ENCODE measurements around the gene SPAG16. TPM values are rescaled to one million over a fixed set of nuclear protein-coding genes. Genes with fewer than 3 reads are reported as not detected.
"Not testable (repeated sequence)": the region's sequence is repeated elsewhere in the genome, so short reads cannot be mapped to it uniquely, and the experiment has no call there.

Gene SPAG16
- total RNA-seq, 2 experiments from 2014 or later = 11.1 to 12.5 TPM

- ChIA-PET POLR2A (no interaction called here), CTCF (no interaction called here)
- H3K27ac Mint-ChIP-seq = no peak overlapping the region
Observed at GRCh38 chr2:213923543-213923942, 639.3 kb downstream of the SPAG16 start.

GRCh38 chr2:213934560-213934959 is 650.3 kb downstream of the SPAG16 start:
- H3K36me3 Mint-ChIP-seq (ENCODE audit: low read depth) = no peaks in the 10 kb centered on the region
- ATAC-seq (peak; percentile 57), DNase-seq (peak; percentile 35)
- ChIA-PET CTCF (interaction anchor here (1.2 kb wide), 2 partner anchors 683 to 684 kb away, joined by 3 read pairs; no protein-coding TSS in a partner anchor), POLR2A (no interaction called here)
- H3K4me3 Mint-ChIP-seq = no peak overlapping the region
- H3K4me1 Mint-ChIP-seq (ENCODE audit: low read depth) = peaks cover 2% of the 10 kb centered on the region
- H3K27me3 Mint-ChIP-seq (ENCODE audit: low read depth) = no peaks in the 10 kb centered on the region
- H3K9me3 Mint-ChIP-seq (ENCODE audit: insufficient read depth) = no peaks in the 10 kb centered on the region
- no peak overlapping the region for H3K27ac Mint-ChIP-seq

More at GRCh38 chr2:213923543-213923942, 639.3 kb downstream of the SPAG16 start:
- no peak for ATAC-seq
- Mint-ChIP-seq H3K4me3 (no peak overlapping the region), H3K27me3 (ENCODE audit: low read depth) (no peaks in the 10 kb centered on the region), H3K9me3 (ENCODE audit: insufficient read depth) (peaks cover 12% of the 10 kb centered on the region), H3K36me3 (ENCODE audit: low read depth) (no peaks in the 10 kb centered on the region), H3K4me1 (ENCODE audit: low read depth) (no peaks in the 10 kb centered on the region)
- DNase-seq = no peak

- no peak overlapping the region for H3K4me3 Mint-ChIP-seq
- H3K9me3 Mint-ChIP-seq (ENCODE audit: insufficient read depth) = no peaks in the 10 kb centered on the region
- no peak for ATAC-seq
- ChIA-PET CTCF (no interaction called here), POLR2A (no interaction called here)
- H3K36me3 Mint-ChIP-seq (ENCODE audit: low read depth) = no peaks in the 10 kb centered on the region
- no peak for DNase-seq
- no peak overlapping the region for H3K27ac Mint-ChIP-seq
- no peaks in the 10 kb centered on the region for H3K4me1 Mint-ChIP-seq (ENCODE audit: low read depth)
- H3K27me3 Mint-ChIP-seq (ENCODE audit: low read depth) = no peaks in the 10 kb centered on the region
Observed at GRCh38 chr2:213958086-213958485, 673.8 kb downstream of the SPAG16 start.

- Mint-ChIP-seq H3K27ac (no peak overlapping the region), H3K4me3 (no peak overlapping the region), H3K27me3 (ENCODE audit: low read depth) (no peaks in the 10 kb centered on the region), H3K36me3 (ENCODE audit: low read depth) (no peaks in the 10 kb centered on the region), H3K4me1 (ENCODE audit: low read depth) (no peaks in the 10 kb centered on the region), H3K9me3 (ENCODE audit: insufficient read depth) (no peaks in the 10 kb centered on the region)
- POLR2A ChIA-PET = no interaction called here
- ATAC-seq = no peak
- CTCF ChIA-PET = no interaction called here
- no peak for DNase-seq
Observed at GRCh38 chr2:213959589-213959988, 675.3 kb downstream of the SPAG16 start.

GRCh38 chr2:213971536-213971935 is 687.3 kb downstream of the SPAG16 start:
- H3K9me3 Mint-ChIP-seq (ENCODE audit: insufficient read depth) = no peaks in the 10 kb centered on the region
- DNase-seq (no peak), ATAC-seq (no peak)
- H3K36me3 Mint-ChIP-seq (ENCODE audit: low read depth) = no peaks in the 10 kb centered on the region
- no peaks in the 10 kb centered on the region for H3K4me1 Mint-ChIP-seq (ENCODE audit: low read depth)
- ChIA-PET POLR2A (no interaction called here), CTCF (no interaction called here)
- no peaks in the 10 kb centered on the region for H3K27me3 Mint-ChIP-seq (ENCODE audit: low read depth)
- no peak overlapping the region for H3K27ac Mint-ChIP-seq
- no peak overlapping the region for H3K4me3 Mint-ChIP-seq

- ChIA-PET POLR2A (no interaction called here), CTCF (interaction anchor here (0.7 kb wide), 1 partner anchor 735 kb away, joined by 3 read pairs; no protein-coding TSS in a partner anchor)
- ATAC-seq (no peak), DNase-seq (no peak)
- no peaks in the 10 kb centered on the region for H3K36me3 Mint-ChIP-seq (ENCODE audit: low read depth)
- no peaks in the 10 kb centered on the region for H3K4me1 Mint-ChIP-seq (ENCODE audit: low read depth)
- H3K27ac Mint-ChIP-seq = no peak overlapping the region
- H3K9me3 Mint-ChIP-seq (ENCODE audit: insufficient read depth) = no peaks in the 10 kb centered on the region
- H3K4me3 Mint-ChIP-seq = no peak overlapping the region
- H3K27me3 Mint-ChIP-seq (ENCODE audit: low read depth) = no peaks in the 10 kb centered on the region
Observed at GRCh38 chr2:213980883-213981282, 696.6 kb downstream of the SPAG16 start.

- ATAC-seq (no peak), DNase-seq (no peak)
- Mint-ChIP-seq H3K4me1 (ENCODE audit: low read depth) (no peaks in the 10 kb centered on the region), H3K27ac (no peak overlapping the region), H3K27me3 (ENCODE audit: low read depth) (no peaks in the 10 kb centered on the region), H3K9me3 (ENCODE audit: insufficient read depth) (no peaks in the 10 kb centered on the region), H3K4me3 (no peak overlapping the region), H3K36me3 (ENCODE audit: low read depth) (no peaks in the 10 kb centered on the region)
- CTCF ChIA-PET = no interaction called here
- POLR2A ChIA-PET = no interaction called here
Observed at GRCh38 chr2:213989207-213989606, 704.9 kb downstream of the SPAG16 start.

- H3K9me3 Mint-ChIP-seq (ENCODE audit: insufficient read depth) = no peaks in the 10 kb centered on the region
- ChIA-PET POLR2A (no interaction called here), CTCF (no interaction called here)
- H3K27me3 Mint-ChIP-seq (ENCODE audit: low read depth) = no peaks in the 10 kb centered on the region
- H3K4me1 Mint-ChIP-seq (ENCODE audit: low read depth) = no peaks in the 10 kb centered on the region
- H3K4me3 Mint-ChIP-seq = no peak overlapping the region
- DNase-seq (no peak), ATAC-seq (no peak)
- no peak overlapping the region for H3K27ac Mint-ChIP-seq
- no peaks in the 10 kb centered on the region for H3K36me3 Mint-ChIP-seq (ENCODE audit: low read depth)
Observed at GRCh38 chr2:213991453-213992108, 707.3 kb downstream of the SPAG16 start.

- Mint-ChIP-seq H3K4me1 (ENCODE audit: low read depth) (no peaks in the 10 kb centered on the region), H3K4me3 (no peak overlapping the region)
Observed at GRCh38 chr2:213995400-213996105, 711.3 kb downstream of the SPAG16 start.

GRCh38 chr2:213998976-213999375 is 714.7 kb downstream of the SPAG16 start:
- H3K9me3 Mint-ChIP-seq (ENCODE audit: insufficient read depth); H3K4me1 Mint-ChIP-seq (ENCODE audit: low read depth); H3K4me3 Mint-ChIP-seq; DNase-seq; H3K27ac Mint-ChIP-seq; POLR2A ChIA-PET; H3K36me3 Mint-ChIP-seq (ENCODE audit: low read depth); ATAC-seq; CTCF ChIA-PET; H3K27me3 Mint-ChIP-seq (ENCODE audit: low read depth): not testable (repeated sequence)

More at GRCh38 chr2:213995400-213996105, 711.3 kb downstream of the SPAG16 start:
- POLR2A ChIA-PET = no interaction called here
- Mint-ChIP-seq H3K9me3 (ENCODE audit: insufficient read depth) (no peaks in the 10 kb centered on the region), H3K36me3 (ENCODE audit: low read depth) (no peaks in the 10 kb centered on the region), H3K27me3 (ENCODE audit: low read depth) (no peaks in the 10 kb centered on the region), H3K27ac (no peak overlapping the region)
- ATAC-seq = no peak
- DNase-seq = no peak
- CTCF ChIA-PET = no interaction called here

- no peak overlapping the region for H3K4me3 Mint-ChIP-seq
- no peaks in the 10 kb centered on the region for H3K4me1 Mint-ChIP-seq (ENCODE audit: low read depth)
- DNase-seq (no peak), ATAC-seq (no peak)
- H3K27me3 Mint-ChIP-seq (ENCODE audit: low read depth) = no peaks in the 10 kb centered on the region
- ChIA-PET CTCF (no interaction called here), POLR2A (no interaction called here)
- no peaks in the 10 kb centered on the region for H3K9me3 Mint-ChIP-seq (ENCODE audit: insufficient read depth)
- H3K27ac Mint-ChIP-seq = no peak overlapping the region
- no peaks in the 10 kb centered on the region for H3K36me3 Mint-ChIP-seq (ENCODE audit: low read depth)
Observed at GRCh38 chr2:214004463-214004862, 720.2 kb downstream of the SPAG16 start.

GRCh38 chr2:214005337-214005736 is 721.1 kb downstream of the SPAG16 start:
- ATAC-seq = no peak
- CTCF ChIA-PET = no interaction called here

More at GRCh38 chr2:214005337-214005736, 721.1 kb downstream of the SPAG16 start:
- Mint-ChIP-seq H3K27me3 (ENCODE audit: low read depth) (no peaks in the 10 kb centered on the region), H3K36me3 (ENCODE audit: low read depth) (no peaks in the 10 kb centered on the region), H3K9me3 (ENCODE audit: insufficient read depth) (no peaks in the 10 kb centered on the region), H3K4me1 (ENCODE audit: low read depth) (no peaks in the 10 kb centered on the region), H3K27ac (no peak overlapping the region), H3K4me3 (no peak overlapping the region)
- no peak for DNase-seq
- POLR2A ChIA-PET = interaction anchor here (0.6 kb wide), 1 partner anchor 10 kb away, joined by 3 read pairs; no protein-coding TSS in a partner anchor
